Astrocyte (in vitro differentiated cells and primary cell): ENCODE data around the gene IL32. TPM values are rescaled to one million over a fixed set of nuclear protein-coding genes. Genes with fewer than 3 reads are reported as not detected.

ENCODE experiments used
- DNase-seq: peaks from one replicate; pipeline ENCODE4 v3.0.0-alpha.2; 2010; ENCODE audit warnings: low read depth
- FAIRE-seq: peaks from 2 replicates; lab custom pipeline; 2011; peaks lifted over from hg19 to GRCh38; lab: Jason Lieb, UNC
- H2AFZ ChIP-seq: 2 replicates; pipeline ENCODE4 v1.6.0; 2012; ENCODE audit warnings: low read depth, low read length, inconsistent platforms
- H3K27ac ChIP-seq: 2 replicates; pipeline ENCODE4 v1.5.1; 2011; ENCODE audit warnings: low read depth, low read length, inconsistent platforms
- H3K27me3 ChIP-seq: 2 replicates; pipeline ENCODE4 v1.6.0; 2011; ENCODE audit warnings: low read length, inconsistent platforms; ENCODE audit not compliant: insufficient read depth
- H3K36me3 ChIP-seq: 2 replicates; pipeline ENCODE4 v1.5.1; 2011; ENCODE audit warnings: low read length, inconsistent platforms; ENCODE audit not compliant: insufficient read depth
- H3K4me1 ChIP-seq: 2 replicates; pipeline ENCODE4 v1.5.1; 2011; ENCODE audit warnings: low read length, inconsistent platforms; ENCODE audit not compliant: insufficient read depth
- H3K4me2 ChIP-seq: 2 replicates; pipeline ENCODE4 v1.6.0; 2012; ENCODE audit warnings: low read length, inconsistent platforms
- H3K4me3 ChIP-seq: 2 replicates; pipeline ENCODE4 v1.5.1; 2011; ENCODE audit warnings: low read depth, mild to moderate bottlenecking, low read length, inconsistent platforms; ENCODE audit not compliant: insufficient read depth
- H3K79me2 ChIP-seq: 2 replicates; pipeline ENCODE4 v1.6.0; 2012; ENCODE audit warnings: mild to moderate bottlenecking, low read length, inconsistent platforms; ENCODE audit not compliant: insufficient read depth
- H3K9ac ChIP-seq: 2 replicates; pipeline ENCODE4 v1.6.0; 2012; ENCODE audit warnings: mild to moderate bottlenecking, low read length, inconsistent platforms
- H3K9me3 ChIP-seq: 2 replicates; pipeline ENCODE4 v1.5.1; 2012; ENCODE audit warnings: low read depth, mild to moderate bottlenecking, low read length, inconsistent platforms; ENCODE audit not compliant: insufficient read depth
- H4K20me1 ChIP-seq: 2 replicates; pipeline ENCODE4 v1.6.0; 2012; ENCODE audit warnings: low read length, inconsistent platforms; ENCODE audit not compliant: insufficient read depth
- H3K27ac Mint-ChIP-seq: one replicate; pipeline ENCODE4 v1.8.0; 2021; ENCODE audit warnings: mild to moderate bottlenecking, mixed read lengths; ENCODE audit not compliant: unreplicated experiment
- H3K27me3 Mint-ChIP-seq: one replicate; pipeline ENCODE4 v1.8.0; 2021; ENCODE audit warnings: low read depth, mixed read lengths; ENCODE audit not compliant: unreplicated experiment
- H3K36me3 Mint-ChIP-seq: one replicate; pipeline ENCODE4 v1.8.0; 2021; ENCODE audit warnings: low read depth, mixed read lengths; ENCODE audit not compliant: unreplicated experiment
- H3K4me1 Mint-ChIP-seq: one replicate; pipeline ENCODE4 v1.8.0; 2021; ENCODE audit warnings: low read depth, mixed read lengths; ENCODE audit not compliant: unreplicated experiment
- H3K4me3 Mint-ChIP-seq: one replicate; pipeline ENCODE4 v1.8.0; 2021; ENCODE audit warnings: mild to moderate bottlenecking, moderate library complexity, mixed read lengths; ENCODE audit not compliant: unreplicated experiment
- H3K9me3 Mint-ChIP-seq: one replicate; pipeline ENCODE4 v1.8.0; 2021; ENCODE audit warnings: mild to moderate bottlenecking, mixed read lengths; ENCODE audit not compliant: unreplicated experiment
- CTCF ChIP-seq: IDR thresholded peaks from 2 replicates; pipeline ENCODE4 v1.5.1; 2011; ENCODE audit warnings: low read depth, mild to moderate bottlenecking, inconsistent platforms, low read length, moderate library complexity; ENCODE audit not compliant: insufficient read depth
- EZH2 ChIP-seq: IDR thresholded peaks from 2 replicates; pipeline ENCODE4 v1.6.1; 2012; ENCODE audit warnings: mild to moderate bottlenecking, low read length, inconsistent platforms; ENCODE audit not compliant: insufficient read depth
- total RNA-seq: library from RNA; stranded (reverse); gene quantifications from 2 replicates; pipeline ENCODE4 v1.2.1, GENCODE V29; 2021

Gene IL32
- total RNA-seq, 1 donor from 2014 or later = 43.8 TPM

GRCh38 chr16:3095869-3096268, 30.4 kb downstream of the IL32 start:
- H3K4me3 ChIP-seq = no peak overlapping the region
- TF ChIP-seq CTCF = no peak
- TF ChIP-seq EZH2 = no peak
- Mint-ChIP-seq H3K36me3 (no peaks in the 10 kb centered on the region), H3K4me3 (no peak overlapping the region), H3K4me1 (peaks cover 5% of the 10 kb centered on the region), H3K27me3 (peaks cover 33% of the 10 kb centered on the region), H3K9me3 (no peaks in the 10 kb centered on the region), H3K27ac (no peak overlapping the region)
- no peak overlapping the region for H3K27ac ChIP-seq
- H3K36me3 ChIP-seq = no peaks in the 10 kb centered on the region
- H4K20me1 ChIP-seq = no peaks in the 10 kb centered on the region
- no peak overlapping the region for H2AFZ ChIP-seq
- no peak for FAIRE-seq
- H3K27me3 ChIP-seq = peaks cover 18% of the 10 kb centered on the region
- H3K9ac ChIP-seq = no peak overlapping the region
- H3K79me2 ChIP-seq = no peaks in the 10 kb centered on the region
- DNase-seq = no peak
- peaks cover 6% of the 10 kb centered on the region for H3K4me1 ChIP-seq
- no peak overlapping the region for H3K4me2 ChIP-seq
- H3K9me3 ChIP-seq = no peaks in the 10 kb centered on the region

GRCh38 chr16:3096362-3096761, 30.9 kb downstream of the IL32 start:
- FAIRE-seq = no peak

More at GRCh38 chr16:3096362-3096761, 30.9 kb downstream of the IL32 start:
- peaks cover 18% of the 10 kb centered on the region for H3K27me3 ChIP-seq
- H3K27ac ChIP-seq = no peak overlapping the region
- H4K20me1 ChIP-seq = no peaks in the 10 kb centered on the region
- no peak overlapping the region for H3K9ac ChIP-seq
- peaks cover 6% of the 10 kb centered on the region for H3K4me1 ChIP-seq
- no peaks in the 10 kb centered on the region for H3K36me3 ChIP-seq
- H2AFZ ChIP-seq = no peak overlapping the region
- peaks cover 4% of the 10 kb centered on the region for H3K9me3 Mint-ChIP-seq
- TF ChIP-seq CTCF = no peak
- H3K4me3 ChIP-seq = no peak overlapping the region
- H3K79me2 ChIP-seq = no peaks in the 10 kb centered on the region
- H3K4me1 Mint-ChIP-seq = peaks cover 5% of the 10 kb centered on the region
- H3K4me2 ChIP-seq = no peak overlapping the region
- H3K36me3 Mint-ChIP-seq = no peaks in the 10 kb centered on the region
- H3K9me3 ChIP-seq = no peaks in the 10 kb centered on the region
- no peak overlapping the region for H3K27ac Mint-ChIP-seq
- no peak for DNase-seq
- peaks cover 30% of the 10 kb centered on the region for H3K27me3 Mint-ChIP-seq
- H3K4me3 Mint-ChIP-seq = no peak overlapping the region
